HepG2 (cell line): ENCODE measurements around the gene PROX1. TPM values are rescaled to one million over a fixed set of nuclear protein-coding genes. Genes with fewer than 3 reads are reported as not detected.

Source experiments
- ATAC-seq: fragments of 200-7000 bp; cut with Tn5 transposase; 3 replicates; pipeline ENCODE4 v1.9.1; 2020; ENCODE audit warnings: mild to moderate bottlenecking, moderate library complexity
- BruUV-seq: library from RNA; stranded (reverse); fragments of 400-500 nt; replicated peaks from 2 replicates; lab custom pipeline; 2021; lab: Mats Ljungman, UMichigan
- CTCF ChIA-PET: fragments of 300-600 bp; formaldehyde crosslinking; extraction: SDS; loops from one replicate; lab custom pipeline; 2021; ENCODE audit warnings: low total read pairs, inconsistent platforms, low intra/inter-chr PET ratio; lab: Yijun Ruan, JAX
- POLR2A ChIA-PET: fragments of 350-600 bp; sonication (Branson Sonifier 250); formaldehyde crosslinking; loops from one replicate; lab custom pipeline; 2020; ENCODE audit warnings: antibody characterized with exemption, inconsistent platforms; lab: Yijun Ruan, JAX
- DNase-seq: peaks from one replicate; pipeline ENCODE4 v3.0.0-alpha.2; 2015; ENCODE audit warnings: low spot score
- FAIRE-seq: peaks from 3 replicates; lab custom pipeline; 2011; peaks lifted over from hg19 to GRCh38; lab: Jason Lieb, UNC
- H2AFZ ChIP-seq: one replicate; pipeline ENCODE4 v1.6.1; 2011; ENCODE audit warnings: low read length, inconsistent platforms
- H3K27ac ChIP-seq: fragments of 300-600 bp; 3 replicates; pipeline ENCODE4 v1.8.0; 2011; ENCODE audit warnings: mixed run types, mild to moderate bottlenecking, mixed read lengths, low read length, inconsistent platforms; ENCODE audit not compliant: insufficient read depth; ENCODE audit errors: extremely low read length
- H3K27me3 ChIP-seq, 2 experiments: fragments of 200-600 bp in 1 of 2; 2 replicates in 1 of 2; 3 replicates in 1 of 2; pipeline versions ENCODE4 v1.6.0 to v1.8.0; 2011; ENCODE audit warnings: low read length in 2 of 2, mild to moderate bottlenecking in 2 of 2, moderate library complexity in 2 of 2, inconsistent platforms in 1 of 2; ENCODE audit not compliant: insufficient read depth in 2 of 2, control insufficient read depth in 1 of 2
- H3K36me3 ChIP-seq, 2 experiments: fragments of 200-600 bp in 1 of 2; replicated peaks in 1 of 2; 2 replicates in 1 of 2; 3 replicates in 1 of 2; pipeline versions ENCODE4 v1.5.1 to v1.8.0; 2011; ENCODE audit warnings: low read length in 2 of 2, inconsistent platforms in 1 of 2; ENCODE audit not compliant: insufficient read depth in 2 of 2, control insufficient read depth in 1 of 2
- H3K4me1 ChIP-seq: 2 replicates; pipeline ENCODE4 v1.5.1; 2012; ENCODE audit warnings: low read length, inconsistent platforms; ENCODE audit not compliant: insufficient read depth
- H3K4me2 ChIP-seq: 2 replicates; pipeline ENCODE4 v1.6.0; 2011; ENCODE audit warnings: low read depth, low read length, inconsistent platforms
- H3K4me3 ChIP-seq, 3 experiments: fragments of 200-600 bp in 1 of 3; sonication (generic), shearing (Covaris generic) in 1 of 3; replicated peaks in 1 of 3; 2 replicates each; pipeline ENCODE4 v1.5.1; 2011 to 2016; ENCODE audit warnings: low read length in 3 of 3, inconsistent platforms in 2 of 3, low read depth in 2 of 3, mild to moderate bottlenecking in 2 of 3, control low read depth in 1 of 3, mixed read lengths in 1 of 3; ENCODE audit not compliant: insufficient read depth in 1 of 3
- H3K79me2 ChIP-seq: one replicate; pipeline ENCODE4 v1.6.1; 2011; ENCODE audit warnings: low read length, inconsistent platforms; ENCODE audit not compliant: insufficient read depth
- H3K9ac ChIP-seq: 2 replicates; pipeline ENCODE4 v1.6.0; 2011; ENCODE audit warnings: mild to moderate bottlenecking, low read depth, low read length, inconsistent platforms; ENCODE audit not compliant: insufficient read depth
- H3K9me3 ChIP-seq: 2 replicates; pipeline ENCODE4 v1.5.1; 2012; ENCODE audit warnings: mild to moderate bottlenecking, low read length
- H4K20me1 ChIP-seq: 2 replicates; pipeline ENCODE4 v1.6.0; 2011; ENCODE audit warnings: inconsistent platforms, mild to moderate bottlenecking, low read length, moderate library complexity; ENCODE audit not compliant: insufficient read depth
- HNRNPUL1 ChIP-seq: fragments of 200-400 bp; formaldehyde crosslinking; IDR thresholded peaks from 2 replicates; pipeline ENCODE4 v1.6.1; 2017; ENCODE audit warnings: low read depth, mild to moderate bottlenecking, low read length, moderate library complexity
- MEIS2 ChIP-seq: sonication (generic); formaldehyde crosslinking; IDR thresholded peaks from 2 replicates; pipeline ENCODE4 v1.9.0; 2021; ENCODE audit warnings: mild to moderate bottlenecking, missing genetic modification reagents
- MTERF4 ChIP-seq: sonication (generic); formaldehyde crosslinking; IDR thresholded peaks from 2 replicates; pipeline ENCODE4 v1.8.0; 2023; ENCODE audit warnings: mild to moderate bottlenecking, missing genetic modification reagents
- MXD3 ChIP-seq: IDR thresholded peaks from 2 replicates; pipeline ENCODE4 v1.6.1; 2016; ENCODE audit warnings: mild to moderate bottlenecking, missing biosample characterization, missing genetic modification reagents
- NBN ChIP-seq: fragments of 450-650 bp; conservative IDR thresholded peaks from 2 replicates; pipeline ENCODE4 v1.6.1; 2017
- PAWR ChIP-seq: sonication (generic); formaldehyde crosslinking; IDR thresholded peaks from 2 replicates; pipeline ENCODE4 v1.4.0; 2020; ENCODE audit warnings: missing genetic modification reagents, mild to moderate bottlenecking, borderline replicate concordance
- SNRNP70 ChIP-seq: fragments of 200-400 bp; formaldehyde crosslinking; IDR thresholded peaks from 2 replicates; pipeline ENCODE4 v1.6.1; 2017; ENCODE audit warnings: mild to moderate bottlenecking, low read depth, low read length, moderate library complexity
- SPEN ChIP-seq: sonication (generic); formaldehyde crosslinking; IDR thresholded peaks from 2 replicates; pipeline ENCODE4 v1.5.1; 2020; ENCODE audit warnings: low read depth, mild to moderate bottlenecking, missing genetic modification reagents
- TBP ChIP-seq: sonication (generic); formaldehyde crosslinking; IDR thresholded peaks from 2 replicates; pipeline ENCODE4 v1.5.0; 2020; ENCODE audit warnings: missing genetic modification reagents
- ZNF143 ChIP-seq: sonication (generic); formaldehyde crosslinking; IDR thresholded peaks from 2 replicates; pipeline ENCODE4 v1.4.0; 2020; ENCODE audit warnings: missing genetic modification reagents
- ZNF281 ChIP-seq: sonication (generic); formaldehyde crosslinking; IDR thresholded peaks from 2 replicates; pipeline ENCODE4 v1.4.0; 2020; ENCODE audit warnings: missing genetic modification reagents, borderline replicate concordance
- ZNF766 ChIP-seq: sonication (generic); formaldehyde crosslinking; IDR thresholded peaks from 2 replicates; pipeline ENCODE4 v1.5.0; 2020; ENCODE audit warnings: missing genetic modification reagents, borderline replicate concordance
- WGBS: methylation state at CpG from one replicate; pipeline ENCODE4 v1.1.6; 2017; ENCODE audit warnings: low lambda C conversion rate; 5-methylcytosine and 5-hydroxymethylcytosine counted together
- in situ Hi-C: cut with HindIII; loops from 2 replicates; pipeline ENCODE4 v1.10.0; 2017; ENCODE audit warnings: low pct_unique_long_range_greater_than_20kb; ENCODE audit not compliant: extremely low pct_ligation_motif_present
- intact Hi-C: fragments of 100-400 bp; cut with micrococcal nuclease; formaldehyde crosslinking; loops from one replicate; pipeline ENCODE4 v1.10.0; 2022; ENCODE audit not compliant: unreplicated experiment
- polyA plus RNA-seq, 8 experiments: library from polyadenylated mRNA; depleted of rRNA in 3 of 8; stranded (reverse) in 7 of 8; unstranded in 1 of 8; fragments of >200 nt; fragmentation: Illumina TruSeq in 4 of 8; extraction: Trizol in 4 of 8; gene quantifications; 2 replicates each; pipeline versions ENCODE4 v1.2.1 to v1.2.3, GENCODE V29; 2011 to 2016; ENCODE audit warnings: low read depth in 4 of 8, missing spikeins in 1 of 8, mixed read lengths in 1 of 8; ENCODE audit not compliant: insufficient read depth in 1 of 8
- total RNA-seq, 5 experiments: library from RNA; depleted of rRNA; stranded (reverse); fragments of >200 nt; fragmentation: Illumina TruSeq; extraction: Trizol; gene quantifications; 2 replicates each; pipeline ENCODE4 v1.2.3, GENCODE V29; 2016; ENCODE audit warnings: low read depth in 1 of 5
- TF ChIP-seq, protein P1 (sequence below): sonication (generic); formaldehyde crosslinking; conservative IDR thresholded peaks from 2 replicates; pipeline ENCODE4 v1.4.0; 2020; ENCODE audit warnings: missing genetic modification reagents
- TF ChIP-seq, protein P2 (sequence below): sonication (generic); formaldehyde crosslinking; IDR thresholded peaks from 2 replicates; pipeline ENCODE4 v1.4.0; 2020; ENCODE audit warnings: missing genetic modification reagents

PROX1 gene
- total and polyA plus RNA-seq, 2 of the 13 experiments (the other 11 are each of a cell fraction or from before 2014, with no cell fraction given), result 12.3 to 30.2 TPM

DNA sequence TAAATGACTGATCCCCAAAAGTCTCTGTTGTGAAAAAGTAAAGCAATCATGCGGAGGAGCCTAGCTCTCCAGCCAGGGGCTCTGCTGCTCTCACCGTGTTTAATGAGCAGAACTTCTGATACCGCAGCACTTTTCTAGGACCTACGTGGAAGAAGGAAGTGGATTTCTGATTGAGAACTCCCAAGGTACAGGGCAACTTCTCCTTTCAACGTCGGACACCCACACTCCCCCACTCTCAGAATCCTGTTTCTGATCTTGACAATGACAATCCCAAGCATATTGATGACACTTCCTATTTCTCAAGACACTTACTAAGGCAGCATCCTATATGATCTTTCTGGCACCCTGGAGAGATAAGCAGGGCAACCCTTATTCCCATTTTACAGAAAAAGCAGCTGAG, 78.4 kb downstream of the PROX1 start:
- CTCF ChIA-PET, result no interaction called here
- BruUV-seq, result no TSS peak
- no peak for DNase-seq
- no peak for ATAC-seq
- Histone ChIP-seq H3K36me3 (no peaks in the 10 kb centered on the region), H3K9ac (no peak overlapping the region), H4K20me1 (no peaks in the 10 kb centered on the region), H2AFZ (no peak overlapping the region), H3K79me2 (no peaks in the 10 kb centered on the region), H3K4me2 (no peak overlapping the region), H3K27ac (no peak overlapping the region), H3K9me3 (no peaks in the 10 kb centered on the region), H3K4me3 (no peak overlapping the region), H3K4me1 (peaks cover 38% of the 10 kb centered on the region), H3K27me3 (no peaks in the 10 kb centered on the region)
- in situ Hi-C loops (no loop called here), intact Hi-C loops (no loop called here)
- no peak for FAIRE-seq
- POLR2A ChIA-PET, result no interaction called here
- 94% methylated on average over 6 of the region's 6 CpGs for WGBS
- TF ChIP-seq ZNF281, result no peak
- TF ChIP-seq ZNF143 (CRISPR knock-in tag), result no peak
- TF ChIP-seq HNRNPUL1, result no peak
- TF ChIP-seq SNRNP70, result no peak
- TF ChIP-seq SPEN, result no peak
- TF ChIP-seq MTERF4, result no peak
- TF ChIP-seq, protein P1, sequence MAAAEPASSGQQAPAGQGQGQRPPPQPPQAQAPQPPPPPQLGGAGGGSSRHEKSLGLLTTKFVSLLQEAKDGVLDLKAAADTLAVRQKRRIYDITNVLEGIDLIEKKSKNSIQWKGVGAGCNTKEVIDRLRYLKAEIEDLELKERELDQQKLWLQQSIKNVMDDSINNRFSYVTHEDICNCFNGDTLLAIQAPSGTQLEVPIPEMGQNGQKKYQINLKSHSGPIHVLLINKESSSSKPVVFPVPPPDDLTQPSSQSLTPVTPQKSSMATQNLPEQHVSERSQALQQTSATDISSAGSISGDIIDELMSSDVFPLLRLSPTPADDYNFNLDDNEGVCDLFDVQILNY, result no peak
- TF ChIP-seq ZNF766 (CRISPR knock-in tag), result no peak
- TF ChIP-seq, protein P2, sequence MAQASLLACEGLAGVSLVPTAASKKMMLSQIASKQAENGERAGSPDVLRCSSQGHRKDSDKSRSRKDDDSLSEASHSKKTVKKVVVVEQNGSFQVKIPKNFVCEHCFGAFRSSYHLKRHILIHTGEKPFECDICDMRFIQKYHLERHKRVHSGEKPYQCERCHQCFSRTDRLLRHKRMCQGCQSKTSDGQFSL (CRISPR knock-in tag), result no peak
- TF ChIP-seq MXD3, result no peak
- no peak for TF ChIP-seq NBN
- TF ChIP-seq MEIS2, result no peak
- TF ChIP-seq TBP (CRISPR knock-in tag), result no peak
- no peak for TF ChIP-seq PAWR (CRISPR knock-in tag)
- TF ChIP-seq, all 625 proteins: peak for 0
